ENCODE results near the gene NPW. TPM values are rescaled to one million over a fixed set of nuclear protein-coding genes. Genes with fewer than 3 reads are reported as not detected.

Gene NPW
- polyA plus RNA-seq, 1 experiment: 0.26 TPM

DNA sequence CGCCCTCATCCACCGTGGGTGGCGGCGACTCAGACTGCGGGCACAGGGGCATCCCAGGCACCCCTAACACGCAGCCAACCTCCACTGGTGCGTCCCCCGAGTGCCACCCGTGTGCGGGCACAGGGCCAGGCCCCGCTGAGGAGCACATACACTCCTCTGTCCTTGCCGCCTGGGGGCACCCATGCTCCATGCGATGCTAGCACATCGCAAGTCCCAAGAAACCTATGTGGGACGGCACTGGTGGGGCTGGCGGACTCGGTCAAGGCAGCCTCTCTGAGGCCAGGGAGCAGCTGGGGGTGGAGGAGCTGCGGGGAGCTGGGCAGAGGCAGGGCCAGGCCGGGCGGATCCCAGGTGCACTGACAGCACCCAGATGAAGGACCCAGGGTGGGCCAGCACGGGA lies 13.9 kb upstream of the NPW start:
- TF ChIP-seq, protein P1, sequence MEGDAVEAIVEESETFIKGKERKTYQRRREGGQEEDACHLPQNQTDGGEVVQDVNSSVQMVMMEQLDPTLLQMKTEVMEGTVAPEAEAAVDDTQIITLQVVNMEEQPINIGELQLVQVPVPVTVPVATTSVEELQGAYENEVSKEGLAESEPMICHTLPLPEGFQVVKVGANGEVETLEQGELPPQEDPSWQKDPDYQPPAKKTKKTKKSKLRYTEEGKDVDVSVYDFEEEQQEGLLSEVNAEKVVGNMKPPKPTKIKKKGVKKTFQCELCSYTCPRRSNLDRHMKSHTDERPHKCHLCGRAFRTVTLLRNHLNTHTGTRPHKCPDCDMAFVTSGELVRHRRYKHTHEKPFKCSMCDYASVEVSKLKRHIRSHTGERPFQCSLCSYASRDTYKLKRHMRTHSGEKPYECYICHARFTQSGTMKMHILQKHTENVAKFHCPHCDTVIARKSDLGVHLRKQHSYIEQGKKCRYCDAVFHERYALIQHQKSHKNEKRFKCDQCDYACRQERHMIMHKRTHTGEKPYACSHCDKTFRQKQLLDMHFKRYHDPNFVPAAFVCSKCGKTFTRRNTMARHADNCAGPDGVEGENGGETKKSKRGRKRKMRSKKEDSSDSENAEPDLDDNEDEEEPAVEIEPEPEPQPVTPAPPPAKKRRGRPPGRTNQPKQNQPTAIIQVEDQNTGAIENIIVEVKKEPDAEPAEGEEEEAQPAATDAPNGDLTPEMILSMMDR (IDR thresholded peaks at IDR 0.05; ENCODE audit: insufficient read depth, low read depth, low read length): no peak
- H3K4me3 ChIP-seq (ENCODE audit: low read depth, low read length): no peak overlapping the region
- no peaks in the 10 kb centered on the region for H3K27me3 ChIP-seq (ENCODE audit: control insufficient read depth, insufficient read depth, low read length)
- H3K36me3 ChIP-seq (ENCODE audit: control insufficient read depth, insufficient read depth, low read length): peaks cover 38% of the 10 kb centered on the region
- ChIA-PET CTCF (interaction anchor here (3.8 kb wide), 1 partner anchor 17 kb away, joined by 20 read pairs; no protein-coding TSS in a partner anchor), POLR2A (no interaction called here)
- DNase-seq (ENCODE audit: low read depth): no peak

DNA sequence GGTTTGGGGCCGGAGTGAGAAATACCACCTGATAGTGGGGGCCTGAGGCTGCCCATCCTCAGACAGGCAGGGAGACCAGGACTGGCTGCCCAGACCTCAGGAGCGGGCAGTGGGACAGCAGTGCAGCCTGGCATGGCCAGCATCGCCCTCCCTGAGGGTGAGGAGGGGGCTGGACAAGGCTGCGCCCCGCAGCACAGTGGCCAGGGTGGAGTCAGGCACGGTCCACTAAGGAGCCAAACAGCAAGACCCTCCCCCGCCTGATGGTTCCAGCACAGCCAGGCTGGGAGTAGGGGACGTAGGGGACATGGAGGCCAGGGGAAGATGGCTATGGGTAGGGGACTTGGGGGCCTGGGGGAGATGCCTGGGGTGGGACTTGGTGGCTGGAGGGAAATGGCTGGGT lies 13.3 kb upstream of the NPW start:
- ChIA-PET POLR2A (no interaction called here), CTCF (interaction anchor here (3.8 kb wide), 1 partner anchor 17 kb away, joined by 20 read pairs; no protein-coding TSS in a partner anchor)
- H3K36me3 ChIP-seq (ENCODE audit: control insufficient read depth, insufficient read depth, low read length): peaks cover 32% of the 10 kb centered on the region
- DNase-seq (ENCODE audit: low read depth): no peak
- no peak overlapping the region for H3K4me3 ChIP-seq (ENCODE audit: low read depth, low read length)
- TF ChIP-seq, protein P1 (IDR thresholded peaks at IDR 0.05; ENCODE audit: insufficient read depth, low read depth, low read length): no peak
- no peaks in the 10 kb centered on the region for H3K27me3 ChIP-seq (ENCODE audit: control insufficient read depth, insufficient read depth, low read length)

DNA sequence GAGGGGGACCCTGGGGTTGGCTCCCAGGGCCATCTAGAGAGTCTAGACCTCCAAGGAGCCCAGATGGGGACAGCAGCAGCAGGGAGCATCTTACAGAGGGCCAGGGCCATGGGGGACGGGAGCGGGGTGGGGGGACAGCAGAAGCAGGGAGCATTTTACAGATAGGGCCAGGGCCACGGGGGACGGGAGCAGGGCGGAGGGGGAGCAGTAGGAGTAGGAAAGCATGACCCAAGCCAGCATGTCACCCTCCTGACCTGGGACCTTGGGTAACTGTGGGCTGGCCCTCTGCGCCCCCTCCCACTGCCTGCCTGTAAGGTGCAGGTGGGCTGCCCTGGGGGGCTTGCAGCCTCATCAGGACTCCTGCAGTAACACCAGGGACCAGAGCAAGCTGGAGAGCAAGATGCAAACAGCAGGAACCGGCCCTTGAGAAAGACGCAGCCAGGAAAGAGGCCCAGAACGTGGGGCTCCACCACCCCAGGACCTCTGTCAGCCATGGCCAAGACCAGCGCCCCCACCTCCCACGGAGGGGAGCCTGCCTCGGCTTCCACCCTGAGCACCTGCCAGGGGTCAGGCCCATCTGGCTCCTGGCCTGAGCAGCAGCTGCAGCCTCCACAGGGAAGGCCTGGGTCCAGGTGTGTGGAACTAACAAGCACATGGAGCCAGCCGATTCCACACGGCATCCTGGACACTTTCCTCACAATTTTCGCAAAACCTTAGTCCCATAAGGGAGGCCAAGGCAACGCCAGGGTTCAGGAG lies 12.3 kb upstream of the NPW start:
- CTCF ChIA-PET: interaction anchor here (0.9 to 3.8 kb wide), 2 partner anchors 16 to 133 kb away, joined by 6 to 20 read pairs; no protein-coding TSS in a partner anchor
- Histone ChIP-seq H3K4me3 (ENCODE audit: low read depth, low read length) (peak overlapping the region; percentile 77; the same call in 1 of the 2 replicates), H3K27me3 (ENCODE audit: control insufficient read depth, insufficient read depth, low read length) (no peaks in the 10 kb centered on the region), H3K36me3 (ENCODE audit: control insufficient read depth, insufficient read depth, low read length) (peaks cover 23% of the 10 kb centered on the region)
- no peak for DNase-seq (ENCODE audit: low read depth)
- TF ChIP-seq, protein P1 (IDR thresholded peaks at IDR 0.05; ENCODE audit: insufficient read depth, low read depth, low read length): no peak
- POLR2A ChIA-PET: interaction anchor here (0.7 to 2.1 kb wide), 2 partner anchors 43 to 148 kb away, joined by 3 to 7 read pairs; partner anchors contain the start of genes RPS2 and TRAF7

GRCh38 chr16:2008009-2008526 lies 11.5 kb upstream of the NPW start:
- CTCF ChIA-PET: interaction anchor here (0.9 to 3.8 kb wide), 2 partner anchors 15 to 132 kb away, joined by 6 to 20 read pairs; no protein-coding TSS in a partner anchor
- POLR2A ChIA-PET: interaction anchor here (0.7 to 2.1 kb wide), 2 partner anchors 43 to 147 kb away, joined by 3 to 7 read pairs; partner anchors contain the start of genes RPS2 and TRAF7
- TF ChIP-seq, protein P1 (IDR thresholded peaks at IDR 0.05; ENCODE audit: insufficient read depth, low read depth, low read length): no peak
- peak; percentile 27 for DNase-seq (ENCODE audit: low read depth)
- Histone ChIP-seq H3K27me3 (ENCODE audit: control insufficient read depth, insufficient read depth, low read length) (no peaks in the 10 kb centered on the region), H3K36me3 (ENCODE audit: control insufficient read depth, insufficient read depth, low read length) (peaks cover 16% of the 10 kb centered on the region), H3K4me3 (ENCODE audit: low read depth, low read length) (peak overlapping the region; percentile 77)

DNA sequence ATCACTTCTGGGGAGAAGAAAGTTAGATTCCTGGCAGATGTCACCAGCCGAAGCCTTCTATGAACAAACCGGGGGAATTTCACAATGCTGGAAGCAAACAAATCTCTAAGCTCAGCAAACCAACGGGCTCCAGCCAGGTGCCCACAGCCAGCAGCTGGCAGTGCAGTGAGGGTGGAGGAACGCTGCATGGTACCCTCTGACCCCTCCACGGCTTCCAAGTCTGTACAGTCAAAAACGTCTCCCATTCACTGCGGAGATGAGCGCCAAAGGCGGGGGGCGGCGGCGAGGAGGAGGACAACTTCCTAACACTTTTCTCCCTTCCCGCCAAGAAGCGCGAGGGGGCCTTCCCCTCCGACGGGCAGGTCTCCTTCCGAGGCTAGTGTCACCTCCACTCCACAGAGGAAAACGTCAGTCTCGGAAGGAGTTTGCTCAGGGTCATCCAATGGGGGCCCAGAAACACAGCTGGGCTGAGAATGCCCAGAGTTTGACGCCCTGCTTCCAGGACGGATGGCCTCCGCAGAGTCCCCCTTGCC lies 10.9 kb upstream of the NPW start:
- Histone ChIP-seq H3K36me3 (ENCODE audit: control insufficient read depth, insufficient read depth, low read length) (peaks cover 12% of the 10 kb centered on the region), H3K27me3 (ENCODE audit: control insufficient read depth, insufficient read depth, low read length) (no peaks in the 10 kb centered on the region), H3K4me3 (ENCODE audit: low read depth, low read length) (peak overlapping the region; percentile 77)
- TF ChIP-seq, protein P1 (IDR thresholded peaks at IDR 0.05; ENCODE audit: insufficient read depth, low read depth, low read length): no peak
- DNase-seq (ENCODE audit: low read depth): no peak
- POLR2A ChIA-PET: interaction anchor here (2.1 kb wide), 1 partner anchor 147 kb away, joined by 7 read pairs; the partner anchor contains the start of gene TRAF7
- CTCF ChIA-PET: interaction anchor here (0.7 to 3.8 kb wide), 2 partner anchors 14 to 132 kb away, joined by 4 to 20 read pairs; no protein-coding TSS in a partner anchor

All from BJ (cell line).